ENCODE results near the gene ECT2. TPM values are rescaled to one million over a fixed set of nuclear protein-coding genes. Genes with fewer than 3 reads are reported as not detected.

ECT2 gene
- total RNA-seq, 2 donors from 2014 or later: 10.3 to 12.1 TPM

DNA sequence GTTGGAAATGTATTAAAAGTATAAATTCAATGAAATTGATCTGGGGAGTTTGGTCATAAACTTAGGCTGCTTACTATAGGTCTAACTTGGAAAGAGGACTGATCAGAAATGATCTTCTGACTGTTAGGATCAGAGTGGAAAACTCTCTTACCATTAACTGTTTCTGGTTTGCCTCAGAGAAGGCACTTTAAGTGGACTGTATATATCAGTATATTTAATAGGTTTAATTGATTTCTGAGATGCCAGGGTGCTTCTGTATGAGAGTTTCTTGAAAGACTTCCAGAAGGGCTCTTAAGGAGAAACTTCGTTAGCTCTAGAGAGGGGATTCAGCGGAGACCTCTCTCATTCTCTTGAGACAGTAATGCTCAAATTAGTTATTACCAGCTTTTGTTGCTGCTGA lies 36.5 kb downstream of the ECT2 start:
- no peaks in the 10 kb centered on the region for H3K4me1 ChIP-seq (replicated peaks)
- intact Hi-C loops (cut with DNase I): no loop called here
- no peak for DNase-seq (ENCODE audit: low spot score)
- H3K9me3 ChIP-seq: no peaks in the 10 kb centered on the region
- TF ChIP-seq POLR2A (IDR thresholded peaks at IDR 0.05) (no peak), POLR2AphosphoS5 (IDR thresholded peaks at IDR 0.05) (no peak)
- TF ChIP-seq, protein P1, sequence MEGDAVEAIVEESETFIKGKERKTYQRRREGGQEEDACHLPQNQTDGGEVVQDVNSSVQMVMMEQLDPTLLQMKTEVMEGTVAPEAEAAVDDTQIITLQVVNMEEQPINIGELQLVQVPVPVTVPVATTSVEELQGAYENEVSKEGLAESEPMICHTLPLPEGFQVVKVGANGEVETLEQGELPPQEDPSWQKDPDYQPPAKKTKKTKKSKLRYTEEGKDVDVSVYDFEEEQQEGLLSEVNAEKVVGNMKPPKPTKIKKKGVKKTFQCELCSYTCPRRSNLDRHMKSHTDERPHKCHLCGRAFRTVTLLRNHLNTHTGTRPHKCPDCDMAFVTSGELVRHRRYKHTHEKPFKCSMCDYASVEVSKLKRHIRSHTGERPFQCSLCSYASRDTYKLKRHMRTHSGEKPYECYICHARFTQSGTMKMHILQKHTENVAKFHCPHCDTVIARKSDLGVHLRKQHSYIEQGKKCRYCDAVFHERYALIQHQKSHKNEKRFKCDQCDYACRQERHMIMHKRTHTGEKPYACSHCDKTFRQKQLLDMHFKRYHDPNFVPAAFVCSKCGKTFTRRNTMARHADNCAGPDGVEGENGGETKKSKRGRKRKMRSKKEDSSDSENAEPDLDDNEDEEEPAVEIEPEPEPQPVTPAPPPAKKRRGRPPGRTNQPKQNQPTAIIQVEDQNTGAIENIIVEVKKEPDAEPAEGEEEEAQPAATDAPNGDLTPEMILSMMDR (IDR thresholded peaks at IDR 0.05): no peak
- no peak overlapping the region for H3K27ac ChIP-seq
- 92% methylated on average over 2 of the region's 2 CpGs for WGBS
- no peaks in the 10 kb centered on the region for H3K27me3 ChIP-seq (replicated peaks; ENCODE audit: insufficient read depth)
- no peak overlapping the region for H3K4me3 ChIP-seq
- H3K36me3 ChIP-seq: no peaks in the 10 kb centered on the region

DNA sequence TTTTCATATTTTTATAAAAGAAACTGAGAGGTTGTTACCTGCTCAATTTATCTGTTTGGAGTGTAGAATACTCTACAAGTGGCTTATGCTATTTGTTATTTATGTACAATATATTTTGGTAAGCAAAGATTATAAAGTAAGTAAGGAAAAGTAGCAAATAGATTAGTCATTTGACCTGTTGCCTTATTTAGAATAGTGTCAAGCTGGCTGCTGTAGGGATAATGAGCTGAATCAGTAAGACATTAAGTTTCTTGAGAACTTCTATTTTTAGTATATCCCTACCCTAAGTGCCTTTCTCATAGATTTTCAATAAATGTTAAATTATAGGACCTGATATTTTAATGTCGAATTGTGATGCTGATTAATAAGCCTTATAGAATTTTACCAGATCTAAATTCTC lies 37.2 kb downstream of the ECT2 start:
- no peaks in the 10 kb centered on the region for H3K36me3 ChIP-seq
- no peak for TF ChIP-seq POLR2AphosphoS5 (IDR thresholded peaks at IDR 0.05)
- TF ChIP-seq POLR2A (IDR thresholded peaks at IDR 0.05): no peak
- TF ChIP-seq, protein P1 (IDR thresholded peaks at IDR 0.05): no peak
- H3K9me3 ChIP-seq: no peaks in the 10 kb centered on the region
- H3K4me3 ChIP-seq: no peak overlapping the region
- no peaks in the 10 kb centered on the region for H3K4me1 ChIP-seq (replicated peaks)
- no peak overlapping the region for H3K27ac ChIP-seq
- intact Hi-C loops (cut with DNase I): no loop called here
- 88% methylated on average over 1 of the region's 1 CpG for WGBS
- DNase-seq (ENCODE audit: low spot score): no peak
- no peaks in the 10 kb centered on the region for H3K27me3 ChIP-seq (replicated peaks; ENCODE audit: insufficient read depth)

DNA sequence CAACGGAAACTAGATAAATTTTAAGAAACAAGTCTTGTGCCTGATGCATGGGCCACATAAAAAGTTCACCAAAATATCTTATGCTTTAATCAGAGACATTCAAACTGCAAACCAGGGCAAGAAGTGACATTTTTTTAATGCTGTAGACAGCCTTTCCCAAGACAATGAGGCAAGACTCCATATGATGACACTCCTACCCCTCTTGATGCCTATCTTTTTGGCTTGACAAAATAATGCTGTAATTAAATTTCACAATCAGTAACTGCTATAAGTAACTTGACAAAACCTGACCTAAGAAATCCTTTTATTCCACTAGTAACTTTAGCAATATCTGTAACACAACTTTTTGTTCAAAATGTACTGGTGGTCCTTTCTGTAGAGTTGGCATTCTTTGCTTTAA lies 48.7 kb downstream of the ECT2 start:
- DNase-seq (ENCODE audit: low spot score): no peak
- intact Hi-C loops (cut with DNase I): no loop called here
- H3K4me1 ChIP-seq (replicated peaks): no peaks in the 10 kb centered on the region
- no peaks in the 10 kb centered on the region for H3K27me3 ChIP-seq (replicated peaks; ENCODE audit: insufficient read depth)
- no peak overlapping the region for H3K27ac ChIP-seq
- no peak overlapping the region for H3K4me3 ChIP-seq
- no peaks in the 10 kb centered on the region for H3K36me3 ChIP-seq
- H3K9me3 ChIP-seq: no peaks in the 10 kb centered on the region
- TF ChIP-seq POLR2AphosphoS5 (IDR thresholded peaks at IDR 0.05): no peak
- TF ChIP-seq, protein P1 (IDR thresholded peaks at IDR 0.05): no peak
- no peak for TF ChIP-seq POLR2A (IDR thresholded peaks at IDR 0.05)
- WGBS: 91% methylated on average over 1 of the region's 1 CpG

DNA sequence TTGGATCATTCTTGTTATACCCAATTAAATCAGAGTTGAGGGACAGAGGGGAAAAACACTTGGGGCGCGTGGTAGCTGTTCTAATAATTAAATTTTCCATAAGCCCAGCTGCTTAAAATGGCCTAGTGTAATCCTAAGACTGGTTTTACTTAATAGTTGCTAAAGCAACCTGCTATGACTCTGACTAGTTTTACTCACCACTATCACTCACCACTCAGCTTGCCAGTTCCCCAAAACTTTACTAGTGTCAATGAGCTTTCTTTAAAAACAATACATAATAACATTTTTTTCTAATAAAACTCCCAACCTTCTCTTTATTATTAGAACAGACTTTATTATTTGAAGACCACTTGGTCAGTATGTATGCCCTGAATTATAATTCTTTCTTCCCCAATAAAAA lies 49.6 kb downstream of the ECT2 start:
- TF ChIP-seq POLR2AphosphoS5 (IDR thresholded peaks at IDR 0.05): no peak
- TF ChIP-seq POLR2A (IDR thresholded peaks at IDR 0.05): no peak
- TF ChIP-seq, protein P1 (IDR thresholded peaks at IDR 0.05): no peak
- WGBS: 93% methylated on average over 2 of the region's 2 CpGs
- DNase-seq (ENCODE audit: low spot score): no peak
- Histone ChIP-seq H3K9me3 (no peaks in the 10 kb centered on the region), H3K36me3 (no peaks in the 10 kb centered on the region), H3K27me3 (replicated peaks; ENCODE audit: insufficient read depth) (no peaks in the 10 kb centered on the region), H3K4me1 (replicated peaks) (no peaks in the 10 kb centered on the region), H3K4me3 (no peak overlapping the region), H3K27ac (no peak overlapping the region)
- intact Hi-C loops (cut with DNase I): no loop called here

- no peak for DNase-seq (ENCODE audit: low spot score)
- intact Hi-C loops (cut with DNase I): no loop called here
- H3K4me1 ChIP-seq (replicated peaks): no peaks in the 10 kb centered on the region
These were observed 53.0 kb downstream of the ECT2 start for GRCh38 chr3:172803489-172803888.

More at GRCh38 chr3:172803489-172803888, 53.0 kb downstream of the ECT2 start:
- Histone ChIP-seq H3K4me3 (no peak overlapping the region), H3K27me3 (replicated peaks; ENCODE audit: insufficient read depth) (no peaks in the 10 kb centered on the region), H3K36me3 (no peaks in the 10 kb centered on the region), H3K9me3 (no peaks in the 10 kb centered on the region), H3K27ac (no peak overlapping the region)
- TF ChIP-seq POLR2AphosphoS5 (IDR thresholded peaks at IDR 0.05) (no peak), POLR2A (IDR thresholded peaks at IDR 0.05) (no peak)
- TF ChIP-seq, protein P1 (IDR thresholded peaks at IDR 0.05): no peak
- 84% methylated on average over 3 of the region's 3 CpGs for WGBS
